ENCODE data around the gene MRPS34.

The MRPS34 gene

DNA sequence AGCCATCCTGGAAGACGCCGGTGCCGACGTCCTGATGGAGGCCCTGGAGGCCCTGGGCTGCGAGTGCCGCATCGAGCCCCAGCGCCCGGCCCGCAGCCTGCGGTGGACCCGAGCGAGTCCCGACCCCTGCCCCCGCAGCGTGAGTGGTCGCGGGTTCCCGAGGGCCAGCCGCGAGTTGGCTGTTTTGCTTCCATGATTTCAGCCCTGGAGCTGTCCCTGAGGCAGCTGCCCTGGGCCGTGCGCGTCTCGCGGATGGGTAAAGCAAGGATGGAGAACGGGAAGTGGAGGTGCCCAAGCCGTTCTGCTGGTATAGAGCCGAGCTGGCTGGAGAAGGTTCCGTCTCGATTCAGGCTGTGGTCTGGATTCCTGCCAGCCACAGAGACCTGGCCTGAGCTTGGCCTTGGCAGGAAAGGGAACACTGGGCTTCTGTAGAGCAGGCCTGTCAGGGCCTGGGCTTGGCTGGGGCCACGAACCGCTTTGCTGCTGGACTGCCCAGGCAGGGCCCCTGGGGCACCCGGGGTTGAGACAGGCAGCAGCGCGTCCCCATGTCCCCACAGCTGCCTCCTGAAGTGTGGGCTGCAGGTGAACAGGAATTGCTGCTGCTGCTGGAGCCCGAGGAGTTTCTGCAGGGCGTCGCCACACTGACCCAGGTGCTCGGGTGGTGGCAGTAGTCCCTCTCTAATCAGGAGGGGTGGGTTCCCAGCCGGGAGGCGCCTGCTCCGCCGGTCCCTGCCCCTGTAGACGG lies 941 bp upstream of the MRPS34 start:
- DNase-seq (ENCODE audit: low read depth) = peak; percentile 42
- TF ChIP-seq, protein P1, sequence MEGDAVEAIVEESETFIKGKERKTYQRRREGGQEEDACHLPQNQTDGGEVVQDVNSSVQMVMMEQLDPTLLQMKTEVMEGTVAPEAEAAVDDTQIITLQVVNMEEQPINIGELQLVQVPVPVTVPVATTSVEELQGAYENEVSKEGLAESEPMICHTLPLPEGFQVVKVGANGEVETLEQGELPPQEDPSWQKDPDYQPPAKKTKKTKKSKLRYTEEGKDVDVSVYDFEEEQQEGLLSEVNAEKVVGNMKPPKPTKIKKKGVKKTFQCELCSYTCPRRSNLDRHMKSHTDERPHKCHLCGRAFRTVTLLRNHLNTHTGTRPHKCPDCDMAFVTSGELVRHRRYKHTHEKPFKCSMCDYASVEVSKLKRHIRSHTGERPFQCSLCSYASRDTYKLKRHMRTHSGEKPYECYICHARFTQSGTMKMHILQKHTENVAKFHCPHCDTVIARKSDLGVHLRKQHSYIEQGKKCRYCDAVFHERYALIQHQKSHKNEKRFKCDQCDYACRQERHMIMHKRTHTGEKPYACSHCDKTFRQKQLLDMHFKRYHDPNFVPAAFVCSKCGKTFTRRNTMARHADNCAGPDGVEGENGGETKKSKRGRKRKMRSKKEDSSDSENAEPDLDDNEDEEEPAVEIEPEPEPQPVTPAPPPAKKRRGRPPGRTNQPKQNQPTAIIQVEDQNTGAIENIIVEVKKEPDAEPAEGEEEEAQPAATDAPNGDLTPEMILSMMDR (conservative IDR thresholded peaks at IDR 0.05; ENCODE audit: control insufficient read depth, insufficient read depth, low read depth, low read length) = no peak
- peak overlapping the region; percentile 69 for H3K4me3 ChIP-seq (ENCODE audit: control insufficient read depth, low read depth, low read length)

DNA sequence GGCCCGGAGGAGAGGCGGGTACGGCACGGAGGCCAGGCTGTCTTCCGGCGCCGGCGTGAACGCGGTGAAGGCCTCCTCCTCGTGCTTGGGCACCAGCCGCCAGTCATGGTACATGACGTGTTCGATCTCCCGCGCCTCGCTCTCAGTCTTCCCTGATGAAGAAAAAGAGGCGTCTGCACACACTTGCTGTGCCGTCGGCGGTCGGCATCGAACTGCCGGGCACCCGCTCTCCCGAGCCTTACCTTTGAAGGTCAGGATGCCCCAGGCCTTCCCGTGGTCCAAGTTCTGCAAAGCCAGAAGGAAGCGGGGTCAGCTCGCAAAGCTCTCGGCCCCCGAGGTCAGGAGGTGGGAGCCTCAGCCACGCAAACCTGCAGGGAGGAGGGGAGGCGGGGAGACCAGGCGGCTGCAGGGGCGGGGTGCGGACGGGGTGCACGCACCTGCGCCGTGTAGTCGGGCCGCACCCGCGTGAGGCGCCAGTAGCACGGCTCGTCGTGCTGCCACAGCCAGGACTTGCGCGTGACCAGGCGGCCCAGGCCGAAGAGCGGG lies 499 bp downstream of the MRPS34 start, which contains the start of gene EME2:
Gene EME2 (plus strand): TSS at position 449 of the 546 bp plus-strand sequence. CDS start 418 bp downstream, outside the sequence.
- TF ChIP-seq, protein P1 (conservative IDR thresholded peaks at IDR 0.05; ENCODE audit: control insufficient read depth, insufficient read depth, low read depth, low read length) = no peak
- peak within 1 kb of the TSS; percentile 69 for H3K4me3 ChIP-seq (ENCODE audit: control insufficient read depth, low read depth, low read length)
- DNase-seq (ENCODE audit: low read depth) = peak; percentile 33

DNA sequence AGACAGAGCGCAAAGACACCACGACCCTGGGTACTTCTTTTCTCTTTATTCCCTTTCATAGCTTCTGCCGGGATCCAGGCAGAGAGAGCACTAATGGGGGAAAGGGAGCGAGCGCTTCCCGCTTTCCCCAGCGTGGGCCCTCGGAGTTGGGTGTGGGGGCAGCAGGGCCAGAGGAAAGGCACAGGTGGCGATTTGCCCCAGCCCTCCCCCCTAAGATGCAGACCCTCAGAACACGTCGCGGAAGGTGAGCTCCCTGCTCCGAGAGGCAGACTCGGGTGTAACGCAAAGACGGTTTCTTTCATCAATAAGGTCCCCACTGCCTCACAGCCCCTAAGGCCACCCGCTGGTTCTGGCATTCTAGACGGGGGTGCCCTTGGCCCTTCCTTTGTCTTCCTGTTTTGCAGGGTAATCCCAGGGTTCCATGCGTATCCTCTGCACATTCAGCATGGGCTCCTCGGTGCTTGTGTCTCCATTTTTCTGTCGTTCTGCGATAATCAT lies 1.0 kb downstream of the MRPS34 start:
- TF ChIP-seq, protein P1 (conservative IDR thresholded peaks at IDR 0.05; ENCODE audit: control insufficient read depth, insufficient read depth, low read depth, low read length) = no peak
- DNase-seq (ENCODE audit: low read depth) = no peak
- peak overlapping the region; percentile 69 for H3K4me3 ChIP-seq (ENCODE audit: control insufficient read depth, low read depth, low read length)

DNA sequence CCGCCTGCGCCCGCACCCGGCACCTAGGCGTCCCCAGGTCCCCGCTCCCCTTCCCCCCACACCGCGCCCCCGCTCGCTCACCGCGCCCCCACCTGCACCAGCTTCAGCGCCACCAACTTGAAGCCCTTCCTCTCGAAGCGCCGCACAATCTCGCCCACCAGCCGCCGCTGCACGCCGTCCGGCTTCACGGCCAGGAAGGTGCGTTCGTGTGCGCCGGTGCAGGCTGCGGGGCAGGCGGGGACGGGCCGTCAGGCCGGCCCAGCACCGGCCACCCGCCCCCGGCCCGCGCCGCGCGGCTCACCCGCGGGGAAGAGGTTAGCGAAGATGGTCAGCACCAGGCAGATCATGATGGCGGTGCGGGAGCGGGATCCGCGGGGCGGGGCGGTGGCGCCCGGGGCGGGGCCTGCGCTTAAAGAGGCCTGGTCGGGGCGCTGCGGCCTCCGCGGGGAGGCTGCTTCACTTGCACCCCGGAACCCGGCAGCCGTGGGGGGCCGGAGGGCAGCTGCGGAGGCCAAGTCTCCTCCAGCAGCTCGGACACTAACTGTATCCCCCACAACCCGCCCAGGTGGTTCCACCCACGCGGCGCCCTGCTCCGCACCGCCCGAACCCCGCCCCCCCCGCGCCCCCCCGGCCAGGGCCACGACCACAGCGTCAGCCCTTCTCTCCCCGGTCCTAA lies 1.6 kb downstream of the MRPS34 start, which contains the start of gene NME3:
Gene NME3 (minus strand): TSS at position 356 of the 676 bp plus-strand sequence. CDS start 9 bp downstream, at position 347.
- peak within 1 kb of the TSS; percentile 69 for H3K4me3 ChIP-seq (ENCODE audit: control insufficient read depth, low read depth, low read length)
- TF ChIP-seq, protein P1 (conservative IDR thresholded peaks at IDR 0.05; ENCODE audit: control insufficient read depth, insufficient read depth, low read depth, low read length) = no peak
- peak; percentile 52 for DNase-seq (ENCODE audit: low read depth)

DNA sequence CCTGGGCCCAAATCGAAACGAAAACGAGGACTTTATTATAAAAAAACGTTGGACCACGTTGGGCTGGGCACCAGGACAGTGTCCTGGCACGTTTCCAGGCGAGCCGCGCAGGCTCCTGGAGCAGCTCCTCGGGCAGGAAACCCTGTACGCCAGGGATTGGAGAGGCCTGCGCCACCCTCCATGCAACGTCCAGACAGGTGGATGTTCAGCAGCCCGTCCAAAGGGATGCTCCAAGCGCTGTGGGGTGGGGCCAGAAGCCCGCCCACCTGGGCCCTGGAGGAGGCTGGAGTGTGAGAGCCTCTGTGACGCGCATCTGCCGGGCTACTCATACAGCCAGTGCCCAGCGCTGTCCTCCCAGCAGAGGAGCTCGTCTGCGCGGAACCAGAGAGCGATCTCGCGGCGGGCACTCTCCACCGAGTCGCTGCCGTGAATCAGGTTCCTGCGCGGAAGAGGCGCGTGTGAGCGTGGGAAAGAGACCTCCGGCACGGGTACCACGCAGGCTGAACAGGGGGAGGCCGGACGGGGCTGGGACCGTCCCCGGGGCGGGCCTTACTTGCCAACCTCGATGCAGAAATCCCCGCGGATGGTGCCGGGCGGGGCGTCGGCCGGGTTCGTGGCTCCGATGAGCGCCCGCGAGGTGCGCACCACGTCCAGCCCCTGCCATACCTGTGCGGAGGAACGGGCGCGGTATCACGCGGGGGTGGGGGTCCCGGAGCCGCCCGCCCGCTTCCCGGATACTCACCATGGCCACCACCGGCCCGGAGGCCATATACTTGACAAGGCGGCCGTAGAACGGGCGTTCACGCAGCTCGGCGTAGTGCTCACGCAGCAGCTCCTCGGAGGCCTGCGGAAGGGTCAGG lies 2.4 kb downstream of the MRPS34 start:
- DNase-seq (ENCODE audit: low read depth) = peak; percentile 75

More for the DNA sequence above, 2.4 kb downstream of the MRPS34 start:
- TF ChIP-seq, protein P1 (conservative IDR thresholded peaks at IDR 0.05; ENCODE audit: control insufficient read depth, insufficient read depth, low read depth, low read length) = no peak
- peak overlapping the region; percentile 69 for H3K4me3 ChIP-seq (ENCODE audit: control insufficient read depth, low read depth, low read length)

Data from fibroblast of mammary gland (primary cell).